Neural crest cell (in vitro differentiated cells): Measurements from ENCODE around the gene OR2A1. TPM values are rescaled to one million over a fixed set of nuclear protein-coding genes. Genes with fewer than 3 reads are reported as not detected.
"Not testable (repeated sequence)": the region's sequence is repeated elsewhere in the genome, so short reads cannot be mapped to it uniquely, and the experiment has no call there.

Experiments used
- DNase-seq: peaks from one replicate; pipeline ENCODE4 v3.0.0; 2021; ENCODE audit warnings: low read depth, mixed read lengths, low spot score
- H3K27ac Mint-ChIP-seq: one replicate; pipeline ENCODE4 v1.8.0; 2021; ENCODE audit warnings: mild to moderate bottlenecking, mixed read lengths; ENCODE audit not compliant: unreplicated experiment
- H3K27me3 Mint-ChIP-seq: 2 replicates; pipeline ENCODE4 v1.8.0; 2021; ENCODE audit warnings: low read depth, mild to moderate bottlenecking, mixed read lengths
- H3K36me3 Mint-ChIP-seq: 2 replicates; pipeline ENCODE4 v1.8.0; 2021; ENCODE audit warnings: low read depth, mild to moderate bottlenecking, mixed read lengths
- H3K4me1 Mint-ChIP-seq: 2 replicates; pipeline ENCODE4 v1.8.0; 2021; ENCODE audit warnings: mixed read lengths
- H3K4me3 Mint-ChIP-seq: one replicate; pipeline ENCODE4 v1.8.0; 2021; ENCODE audit warnings: mild to moderate bottlenecking, mixed read lengths
- H3K9me3 Mint-ChIP-seq: 2 replicates; pipeline ENCODE4 v1.8.0; 2021; ENCODE audit warnings: mixed read lengths
- total RNA-seq: library from RNA; stranded (reverse); gene quantifications from 2 replicates; pipeline ENCODE4 v1.2.1, GENCODE V29; 2021

The OR2A1 gene
- total RNA-seq, 1 donor from 2014 or later: 0.19 TPM

DNA sequence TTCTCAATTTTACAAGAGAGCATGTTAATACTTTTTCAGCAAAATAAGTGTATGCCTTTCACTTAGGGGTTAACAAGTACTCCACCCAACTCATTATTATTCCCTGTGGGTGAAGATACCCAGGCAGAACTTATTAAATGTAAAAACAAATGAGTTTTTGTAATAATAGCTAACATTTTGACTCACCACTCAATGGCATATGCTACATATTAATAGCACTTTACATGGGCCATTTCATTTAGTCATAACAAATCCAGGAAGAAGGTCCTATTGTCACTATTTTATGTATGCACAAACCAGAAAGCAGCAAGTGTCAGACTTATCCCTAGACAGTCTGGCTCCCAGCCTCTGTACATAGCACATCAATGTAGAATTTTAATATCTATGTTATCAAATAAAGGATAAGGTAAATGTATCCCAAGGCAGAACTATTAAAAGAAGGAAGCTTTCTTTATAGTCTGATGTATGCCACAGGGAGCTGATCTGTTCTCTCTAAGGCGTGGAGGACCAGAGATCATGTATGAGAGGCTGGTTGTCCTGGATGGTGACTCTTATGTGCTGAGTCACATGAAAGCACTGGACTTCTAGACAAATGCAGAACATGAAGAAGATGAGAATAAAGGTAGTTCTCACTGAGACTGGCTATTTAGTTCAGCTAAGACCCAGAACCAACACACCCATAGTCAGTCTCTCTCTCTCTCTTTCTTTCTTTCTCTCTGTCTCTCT lies 9.5 kb upstream of the OR2A1 start:
- H3K4me1 Mint-ChIP-seq, H3K9me3 Mint-ChIP-seq, H3K36me3 Mint-ChIP-seq, H3K27ac Mint-ChIP-seq, H3K27me3 Mint-ChIP-seq, DNase-seq, H3K4me3 Mint-ChIP-seq: not testable (repeated sequence)

- H3K4me1 Mint-ChIP-seq, H3K27me3 Mint-ChIP-seq, H3K9me3 Mint-ChIP-seq, DNase-seq, H3K4me3 Mint-ChIP-seq, H3K27ac Mint-ChIP-seq, H3K36me3 Mint-ChIP-seq: not testable (repeated sequence)
These were observed 8.6 kb upstream of the OR2A1 start for GRCh38 chr7:144303607-144304006.

DNA sequence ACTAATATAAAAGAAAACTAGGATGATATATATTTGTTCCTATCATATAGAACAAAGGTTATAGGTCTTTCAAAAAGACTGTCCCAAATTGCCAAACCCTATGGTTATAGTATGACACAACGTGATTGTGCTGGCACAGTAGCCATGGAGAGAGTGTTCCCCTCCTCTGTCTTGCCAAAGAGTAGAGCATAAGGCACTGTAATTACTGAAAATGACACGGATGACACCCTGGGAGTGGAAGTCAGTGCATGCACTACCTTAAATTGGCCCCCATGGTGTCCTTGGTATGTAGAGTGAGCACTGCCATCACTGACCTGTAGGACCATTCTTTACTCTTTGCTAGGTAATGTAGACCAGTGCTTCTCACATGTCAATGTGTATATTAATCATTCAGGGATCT lies 7.1 kb upstream of the OR2A1 start:
- not testable (repeated sequence) for H3K9me3 Mint-ChIP-seq, DNase-seq, H3K27me3 Mint-ChIP-seq, H3K36me3 Mint-ChIP-seq, H3K4me3 Mint-ChIP-seq, H3K27ac Mint-ChIP-seq, H3K4me1 Mint-ChIP-seq

DNA sequence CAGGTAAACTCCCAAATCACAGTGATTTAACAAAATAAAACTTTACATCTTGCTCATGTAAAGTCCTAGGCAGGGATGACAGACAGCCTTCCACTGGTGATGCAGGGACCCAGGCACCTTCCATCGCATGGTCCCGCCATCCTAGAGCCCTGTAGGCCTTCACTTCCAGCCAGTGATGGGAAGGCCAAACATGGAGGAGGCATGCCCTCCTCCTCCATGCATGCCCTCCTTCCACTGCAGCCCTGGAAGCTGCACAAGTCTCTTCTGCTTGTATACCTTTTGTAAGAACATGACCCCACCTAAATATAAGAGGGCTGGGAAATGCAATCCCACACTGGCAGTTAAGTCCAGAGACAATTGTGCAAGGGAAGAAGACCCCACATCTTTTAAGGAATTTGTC lies 2.5 kb upstream of the OR2A1 start:
- not testable (repeated sequence) for H3K27ac Mint-ChIP-seq, H3K4me1 Mint-ChIP-seq, H3K27me3 Mint-ChIP-seq, H3K36me3 Mint-ChIP-seq, DNase-seq, H3K4me3 Mint-ChIP-seq, H3K9me3 Mint-ChIP-seq

DNA sequence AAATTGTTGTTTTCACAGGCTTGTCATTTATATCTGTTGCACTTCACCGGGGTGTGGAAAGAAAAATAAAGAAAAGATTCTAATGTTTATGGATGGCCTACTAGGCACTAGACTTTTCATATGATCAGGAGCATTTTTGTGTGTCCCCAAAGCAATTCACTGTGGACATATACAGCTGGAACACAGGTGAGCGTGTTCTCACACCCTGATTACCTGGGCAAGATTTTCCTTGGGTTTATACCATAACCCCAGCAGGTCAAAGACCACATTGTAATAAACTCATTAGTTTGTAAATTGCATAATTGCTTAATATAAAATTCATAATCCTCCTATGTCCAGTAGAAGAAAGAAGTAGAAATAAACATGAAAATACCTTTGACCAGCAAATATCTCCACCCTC lies 1.0 kb upstream of the OR2A1 start:
- not testable (repeated sequence) for H3K4me1 Mint-ChIP-seq, H3K4me3 Mint-ChIP-seq, H3K27ac Mint-ChIP-seq, H3K9me3 Mint-ChIP-seq, DNase-seq, H3K36me3 Mint-ChIP-seq, H3K27me3 Mint-ChIP-seq

DNA sequence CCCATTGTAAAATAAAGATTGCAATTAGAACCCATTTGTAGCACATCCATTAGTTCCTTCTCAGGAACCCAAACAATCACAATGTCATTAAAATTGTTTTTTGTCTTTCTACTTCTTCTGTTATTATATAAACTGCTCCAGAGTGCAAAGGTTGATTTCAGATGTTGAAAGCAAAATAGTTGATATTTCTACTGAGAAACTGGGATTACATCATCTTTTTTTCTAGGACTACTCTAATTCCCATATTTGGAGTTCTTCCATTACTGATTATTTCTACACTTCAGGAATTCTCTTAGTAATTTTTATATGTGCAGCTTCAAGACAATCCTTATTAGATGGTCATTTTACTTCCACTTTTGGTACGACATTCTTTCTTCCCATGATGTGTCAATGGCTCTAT lies 5.3 kb downstream of the OR2A1 start:
- DNase-seq, H3K4me1 Mint-ChIP-seq, H3K4me3 Mint-ChIP-seq, H3K9me3 Mint-ChIP-seq, H3K36me3 Mint-ChIP-seq, H3K27ac Mint-ChIP-seq, H3K27me3 Mint-ChIP-seq: not testable (repeated sequence)

DNA sequence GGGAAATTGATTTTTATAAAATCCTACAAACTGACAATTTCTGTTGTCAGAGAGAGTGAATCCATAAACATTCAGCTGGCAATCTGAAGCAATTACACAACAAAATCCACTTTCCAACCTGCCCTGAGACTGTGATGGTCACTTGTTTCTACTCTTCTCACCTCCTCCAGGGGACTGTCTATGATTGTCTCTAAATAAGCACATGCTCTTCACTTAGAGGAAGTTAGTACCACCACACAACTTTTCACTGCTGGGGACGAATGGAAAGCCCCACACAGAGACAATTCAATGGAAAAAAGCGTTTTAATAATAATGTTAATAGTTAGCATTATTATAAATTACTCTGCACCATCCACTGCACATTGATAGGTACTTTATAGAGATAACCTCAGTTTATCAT lies 7.3 kb downstream of the OR2A1 start:
- not testable (repeated sequence) for H3K36me3 Mint-ChIP-seq, H3K27me3 Mint-ChIP-seq, H3K27ac Mint-ChIP-seq, DNase-seq, H3K4me1 Mint-ChIP-seq, H3K4me3 Mint-ChIP-seq, H3K9me3 Mint-ChIP-seq

- H3K4me3 Mint-ChIP-seq: not testable (repeated sequence)
These were observed 9.5 kb downstream of the OR2A1 start for GRCh38 chr7:144321677-144322206.

GRCh38 chr7:144323359-144323758 lies 11.1 kb downstream of the OR2A1 start:
- not testable (repeated sequence) for H3K4me1 Mint-ChIP-seq, DNase-seq, H3K36me3 Mint-ChIP-seq, H3K27me3 Mint-ChIP-seq, H3K4me3 Mint-ChIP-seq, H3K9me3 Mint-ChIP-seq, H3K27ac Mint-ChIP-seq

More at GRCh38 chr7:144321677-144322206, 9.5 kb downstream of the OR2A1 start:
- not testable (repeated sequence) for H3K9me3 Mint-ChIP-seq, H3K27me3 Mint-ChIP-seq, H3K4me1 Mint-ChIP-seq, H3K36me3 Mint-ChIP-seq, H3K27ac Mint-ChIP-seq, DNase-seq

- DNase-seq, H3K4me3 Mint-ChIP-seq, H3K27me3 Mint-ChIP-seq, H3K9me3 Mint-ChIP-seq, H3K36me3 Mint-ChIP-seq, H3K27ac Mint-ChIP-seq, H3K4me1 Mint-ChIP-seq: not testable (repeated sequence)
These were observed 13.6 kb downstream of the OR2A1 start for GRCh38 chr7:144325868-144326267.

GRCh38 chr7:144330044-144330443 lies 17.8 kb downstream of the OR2A1 start:
- not testable (repeated sequence) for DNase-seq, H3K27me3 Mint-ChIP-seq, H3K36me3 Mint-ChIP-seq, H3K4me3 Mint-ChIP-seq, H3K9me3 Mint-ChIP-seq, H3K4me1 Mint-ChIP-seq, H3K27ac Mint-ChIP-seq

GRCh38 chr7:144331221-144331995 lies 19.2 kb downstream of the OR2A1 start:
- not testable (repeated sequence) for H3K36me3 Mint-ChIP-seq, H3K4me1 Mint-ChIP-seq, DNase-seq, H3K4me3 Mint-ChIP-seq, H3K27me3 Mint-ChIP-seq, H3K9me3 Mint-ChIP-seq, H3K27ac Mint-ChIP-seq

GRCh38 chr7:144331996-144332288 lies 19.7 kb downstream of the OR2A1 start:
- H3K36me3 Mint-ChIP-seq, H3K4me1 Mint-ChIP-seq, H3K9me3 Mint-ChIP-seq, DNase-seq, H3K27ac Mint-ChIP-seq, H3K4me3 Mint-ChIP-seq, H3K27me3 Mint-ChIP-seq: not testable (repeated sequence)

DNA sequence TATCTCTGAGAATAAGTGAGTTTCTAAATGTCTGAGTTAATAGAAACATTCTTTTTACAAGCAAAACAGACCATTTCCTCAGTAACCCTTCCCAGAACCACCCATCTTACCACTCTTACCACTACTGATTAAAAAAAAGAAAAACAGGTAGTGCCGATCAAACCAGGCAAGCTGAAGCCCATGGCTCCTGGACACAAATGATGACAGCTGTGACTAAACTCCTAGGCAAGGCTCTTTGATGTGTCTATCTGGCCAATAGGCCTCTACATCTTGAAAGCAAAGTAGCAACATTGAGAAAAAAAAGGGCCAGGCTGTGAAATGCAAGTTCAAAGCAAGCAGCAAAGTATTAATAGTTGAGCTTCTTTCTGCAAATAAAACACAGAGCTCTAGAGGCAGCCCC lies 36.4 kb downstream of the OR2A1 start:
- H3K4me1 Mint-ChIP-seq, H3K9me3 Mint-ChIP-seq, H3K36me3 Mint-ChIP-seq, H3K27me3 Mint-ChIP-seq, DNase-seq, H3K4me3 Mint-ChIP-seq, H3K27ac Mint-ChIP-seq: not testable (repeated sequence)
